T-helper 17 cell (primary cell): ENCODE measurements around the gene PCBP3. TPM values are rescaled to one million over a fixed set of nuclear protein-coding genes. Genes with fewer than 3 reads are reported as not detected.
A peak's percentile ranks its signal among the peaks of the same experiment; 100 is the strongest.
"Not testable (repeated sequence)": the region's sequence is repeated elsewhere in the genome, so short reads cannot be mapped to it uniquely, and the experiment has no call there.

ENCODE experiments used
- ATAC-seq: fragments of 150-1000 bp; cut with Tn5 transposase; 2 replicates; pipeline ENCODE4 v1.10.0; 2021; ENCODE audit warnings: mild to moderate bottlenecking, moderate library complexity
- DNase-seq, 3 donors: peaks; one replicate each; pipeline versions ENCODE4 v3.0.0 to v3.0.0-alpha.2; 2020 to 2021
- H3K9me3 ChIP-seq: one replicate; pipeline ENCODE4 v1.7.0; 2013; ENCODE audit warnings: low read length, mild to moderate bottlenecking; ENCODE audit not compliant: control insufficient read depth, poor library complexity, severe bottlenecking
- H3K27ac Mint-ChIP-seq: one replicate; pipeline ENCODE4 v1.8.0; 2022; ENCODE audit warnings: mild to moderate bottlenecking, moderate library complexity, mixed read lengths
- H3K27me3 Mint-ChIP-seq: one replicate; pipeline ENCODE4 v1.8.0; 2022; ENCODE audit warnings: mixed read lengths
- H3K36me3 Mint-ChIP-seq: one replicate; pipeline ENCODE4 v1.8.0; 2022; ENCODE audit warnings: low read depth, mixed read lengths
- H3K4me1 Mint-ChIP-seq: one replicate; pipeline ENCODE4 v1.8.0; 2022; ENCODE audit warnings: mild to moderate bottlenecking, mixed read lengths
- H3K4me3 Mint-ChIP-seq: one replicate; pipeline ENCODE4 v1.8.0; 2022; ENCODE audit warnings: mild to moderate bottlenecking, moderate library complexity, mixed read lengths
- total RNA-seq, 4 donors: library from RNA in 2 of 4; stranded (reverse) in 2 of 4; gene quantifications; one replicate each; pipeline ENCODE4 v1.2.3 and lab custom pipeline; 2022 to 2026

The PCBP3 gene
- total RNA-seq, 2 donors from 2014 or later, result 0.91 to 4.2 TPM

GRCh38 chr21:45607021-45607908 is 36.3 kb upstream of the PCBP3 start:
- H3K27ac Mint-ChIP-seq, result peak overlapping the region; percentile 57
- peaks cover 4% of the 10 kb centered on the region for H3K27me3 Mint-ChIP-seq
- peaks cover 7% of the 10 kb centered on the region for H3K4me1 Mint-ChIP-seq
- H3K4me3 Mint-ChIP-seq, result peak overlapping the region; percentile 52
- no peaks in the 10 kb centered on the region for H3K9me3 ChIP-seq
- DNase-seq, result peak in 1 of 3 donors; percentile 27
- peak; percentile 88 for ATAC-seq
- H3K36me3 Mint-ChIP-seq, result peaks cover 4% of the 10 kb centered on the region

DNA sequence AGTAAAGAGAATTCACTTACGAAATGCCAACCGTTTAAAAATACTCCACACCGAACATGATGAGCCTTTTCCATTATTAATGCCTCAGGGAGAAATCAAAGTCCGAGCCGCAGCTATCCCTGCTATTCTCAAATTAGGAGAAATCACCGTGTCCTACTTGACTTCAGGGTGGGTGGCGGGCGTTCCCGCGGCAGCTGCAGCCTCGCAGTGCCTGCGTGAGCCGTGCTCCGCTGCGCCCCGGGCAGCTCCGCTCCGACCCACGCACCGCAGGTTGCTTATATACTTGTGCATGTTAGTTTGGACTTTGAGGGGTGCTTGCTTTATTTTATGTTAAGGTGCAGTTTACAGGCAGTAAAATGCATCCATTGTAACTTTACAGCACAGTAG is 35.6 kb upstream of the PCBP3 start:
- Mint-ChIP-seq H3K4me1 (peaks cover 7% of the 10 kb centered on the region), H3K27me3 (peaks cover 5% of the 10 kb centered on the region), H3K4me3 (no peak overlapping the region), H3K36me3 (peaks cover 4% of the 10 kb centered on the region), H3K27ac (peak overlapping the region; percentile 57)
- DNase-seq, result no peak
- no peaks in the 10 kb centered on the region for H3K9me3 ChIP-seq
- ATAC-seq, result no peak

DNA sequence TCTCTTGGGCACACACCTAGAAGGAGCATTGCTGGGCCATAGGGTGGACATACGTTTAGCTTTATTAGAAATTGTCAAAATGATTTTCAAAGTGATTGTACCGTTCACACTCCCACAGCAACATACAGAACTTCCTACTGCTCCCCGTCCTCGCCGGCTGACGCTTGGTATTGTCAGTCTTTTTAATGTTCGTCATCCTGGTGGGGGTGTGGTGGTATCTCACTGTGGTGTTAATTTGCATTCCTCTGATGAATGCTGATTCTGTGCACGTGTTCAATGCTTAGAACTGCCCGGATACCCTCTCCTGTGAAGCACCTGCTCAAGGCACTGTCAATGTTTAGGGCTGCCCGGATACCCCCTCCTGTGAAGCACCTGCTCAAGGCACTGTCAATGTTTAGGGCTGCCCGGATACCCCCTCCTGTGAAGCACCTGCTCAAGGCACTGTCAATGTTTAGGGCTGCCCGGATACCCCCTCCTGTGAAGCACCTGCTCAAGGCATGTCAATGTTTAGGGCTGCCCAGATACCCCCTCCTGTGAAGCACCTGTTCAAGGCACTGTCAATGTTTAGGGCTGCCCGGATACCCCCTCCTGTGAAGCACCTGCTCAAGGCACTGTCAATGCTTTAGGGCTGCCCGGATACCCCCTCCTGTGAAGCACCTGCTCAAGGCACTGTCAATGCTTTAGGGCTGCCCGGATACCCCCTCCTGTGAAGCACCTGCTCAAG is 34.6 kb upstream of the PCBP3 start:
- peak; percentile 73 for ATAC-seq
- DNase-seq, H3K27me3 Mint-ChIP-seq, H3K9me3 ChIP-seq, H3K36me3 Mint-ChIP-seq: not testable (repeated sequence)
- peak overlapping the region; percentile 50 for H3K4me3 Mint-ChIP-seq
- peak overlapping the region; percentile 57 for H3K27ac Mint-ChIP-seq
- peaks cover 11% of the 10 kb centered on the region for H3K4me1 Mint-ChIP-seq

GRCh38 chr21:45609616-45610015 is 33.9 kb upstream of the PCBP3 start:
- H3K4me3 Mint-ChIP-seq, H3K36me3 Mint-ChIP-seq, H3K27me3 Mint-ChIP-seq, H3K9me3 ChIP-seq, ATAC-seq, H3K27ac Mint-ChIP-seq, DNase-seq: not testable (repeated sequence)
- H3K4me1 Mint-ChIP-seq, result peaks cover 11% of the 10 kb centered on the region

DNA sequence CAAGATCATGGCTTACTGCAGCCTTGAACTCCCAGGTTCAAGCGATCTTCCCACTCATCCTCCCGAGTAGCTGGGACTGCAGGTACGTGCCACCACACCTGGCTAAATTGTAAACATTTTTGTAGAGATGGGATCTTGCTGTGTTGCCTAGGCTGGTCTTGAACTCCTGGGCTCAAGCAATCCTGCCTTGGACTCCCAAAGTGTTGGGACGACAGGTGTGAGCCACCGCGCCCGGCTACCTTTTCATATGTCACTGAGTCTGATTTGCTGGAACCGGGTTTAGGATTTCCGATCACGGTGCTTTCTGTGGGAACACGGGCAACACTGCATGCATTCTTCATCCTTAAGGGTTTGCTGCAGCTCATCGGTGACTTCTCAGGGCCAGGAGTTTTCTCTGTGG is 32.2 kb upstream of the PCBP3 start:
- H3K9me3 ChIP-seq, result no peaks in the 10 kb centered on the region
- H3K27me3 Mint-ChIP-seq, result peaks cover 5% of the 10 kb centered on the region
- no peak overlapping the region for H3K4me3 Mint-ChIP-seq
- ATAC-seq, result no peak
- no peak for DNase-seq
- peaks cover 2% of the 10 kb centered on the region for H3K36me3 Mint-ChIP-seq
- H3K4me1 Mint-ChIP-seq, result peaks cover 24% of the 10 kb centered on the region
- H3K27ac Mint-ChIP-seq, result no peak overlapping the region

- peaks cover 2% of the 10 kb centered on the region for H3K36me3 Mint-ChIP-seq
- peaks cover 5% of the 10 kb centered on the region for H3K27me3 Mint-ChIP-seq
- peak overlapping the region; percentile 68 for H3K27ac Mint-ChIP-seq
- DNase-seq (no peak), ATAC-seq (no peak)
- H3K9me3 ChIP-seq, result no peaks in the 10 kb centered on the region
- H3K4me1 Mint-ChIP-seq, result peaks cover 27% of the 10 kb centered on the region
- H3K4me3 Mint-ChIP-seq, result no peak overlapping the region
Observed at GRCh38 chr21:45611939-45612664, 31.4 kb upstream of the PCBP3 start.

GRCh38 chr21:45612665-45613019 is 30.9 kb upstream of the PCBP3 start:
- H3K27ac Mint-ChIP-seq, result peak overlapping the region; percentile 68

GRCh38 chr21:45613396-45613795 is 30.1 kb upstream of the PCBP3 start:
- Mint-ChIP-seq H3K36me3 (peaks cover 2% of the 10 kb centered on the region), H3K27ac (peak overlapping the region; percentile 99), H3K4me1 (peaks cover 24% of the 10 kb centered on the region), H3K27me3 (peaks cover 5% of the 10 kb centered on the region), H3K4me3 (peak overlapping the region; percentile 63)
- H3K9me3 ChIP-seq, result no peaks in the 10 kb centered on the region
- no peak for ATAC-seq
- DNase-seq, result no peak

More at GRCh38 chr21:45612665-45613019, 30.9 kb upstream of the PCBP3 start:
- not testable (repeated sequence) for DNase-seq, ATAC-seq, H3K36me3 Mint-ChIP-seq, H3K9me3 ChIP-seq, H3K4me3 Mint-ChIP-seq, H3K27me3 Mint-ChIP-seq
- peaks cover 25% of the 10 kb centered on the region for H3K4me1 Mint-ChIP-seq

GRCh38 chr21:45613881-45614280 is 29.6 kb upstream of the PCBP3 start:
- no peak for ATAC-seq

DNA sequence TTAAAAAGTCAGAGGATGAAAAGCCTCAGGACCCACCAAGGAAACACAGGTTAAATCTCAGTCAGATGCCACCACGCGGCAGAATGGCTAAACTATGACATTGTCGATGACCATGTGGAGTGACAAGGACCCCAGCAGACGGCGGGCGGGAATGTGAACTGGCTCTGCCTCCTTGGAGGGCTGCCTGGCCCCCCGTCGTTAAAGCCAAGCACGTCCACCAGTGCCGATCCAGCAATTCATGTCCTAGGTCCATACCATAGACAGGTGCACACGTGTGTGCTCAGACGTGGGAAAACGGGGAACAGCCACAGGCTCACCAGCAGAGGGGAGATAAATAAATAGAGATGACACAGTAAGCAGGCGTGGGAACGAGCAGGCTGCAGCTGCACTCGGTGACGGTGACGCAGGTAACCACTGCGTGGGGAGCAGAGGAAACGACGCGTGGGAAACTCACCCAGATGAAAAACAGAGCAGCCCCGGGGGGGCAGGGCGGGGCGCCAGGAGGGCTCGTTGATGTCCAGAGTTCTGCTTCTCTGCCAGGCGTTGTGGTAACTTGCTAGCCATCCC is 28.3 kb upstream of the PCBP3 start:
- Mint-ChIP-seq H3K27me3 (peaks cover 5% of the 10 kb centered on the region), H3K36me3 (peaks cover 2% of the 10 kb centered on the region), H3K27ac (peak overlapping the region; percentile 99), H3K4me1 (peaks cover 20% of the 10 kb centered on the region), H3K4me3 (peak overlapping the region; percentile 90)
- ATAC-seq (peak; percentile 92), DNase-seq (peak; percentile 72 to 86 (median 85))
- H3K9me3 ChIP-seq, result no peaks in the 10 kb centered on the region

More at GRCh38 chr21:45613881-45614280, 29.6 kb upstream of the PCBP3 start:
- H3K4me1 Mint-ChIP-seq, result peaks cover 20% of the 10 kb centered on the region
- peaks cover 5% of the 10 kb centered on the region for H3K27me3 Mint-ChIP-seq
- H3K4me3 Mint-ChIP-seq, result peak overlapping the region; percentile 63
- DNase-seq, result no peak
- no peaks in the 10 kb centered on the region for H3K9me3 ChIP-seq
- peak overlapping the region; percentile 99 for H3K27ac Mint-ChIP-seq
- peaks cover 2% of the 10 kb centered on the region for H3K36me3 Mint-ChIP-seq

- peaks cover 20% of the 10 kb centered on the region for H3K4me1 Mint-ChIP-seq
- no peaks in the 10 kb centered on the region for H3K9me3 ChIP-seq
- peak overlapping the region; percentile 99 for H3K27ac Mint-ChIP-seq
- H3K4me3 Mint-ChIP-seq, result peak overlapping the region; percentile 15
- peaks cover 1% of the 10 kb centered on the region for H3K27me3 Mint-ChIP-seq
- ATAC-seq (no peak), DNase-seq (no peak)
- no peaks in the 10 kb centered on the region for H3K36me3 Mint-ChIP-seq
Observed at GRCh38 chr21:45617021-45617921, 26.3 kb upstream of the PCBP3 start.

DNA sequence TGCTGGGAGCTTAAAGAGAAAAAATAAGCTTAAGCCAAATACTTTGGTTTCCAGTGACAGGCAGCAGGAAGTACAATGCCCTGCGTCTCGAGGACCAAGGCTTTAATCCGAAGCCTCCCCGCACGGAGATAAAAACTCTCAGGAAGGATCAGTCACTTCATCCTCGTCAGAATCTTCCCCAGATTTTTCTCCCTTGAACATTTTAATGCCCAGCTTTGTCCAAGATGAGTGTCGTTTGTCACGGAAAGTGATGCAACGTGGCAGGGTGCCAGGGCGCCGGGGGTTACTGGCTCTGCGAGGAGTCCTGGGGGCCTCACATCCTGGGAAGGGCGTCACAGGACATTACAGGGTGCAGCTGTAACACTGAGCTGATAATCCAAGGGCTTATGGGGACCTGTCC is 25.2 kb upstream of the PCBP3 start:
- Mint-ChIP-seq H3K36me3 (no peaks in the 10 kb centered on the region), H3K27ac (peak overlapping the region; percentile 99), H3K27me3 (no peaks in the 10 kb centered on the region), H3K4me1 (peaks cover 23% of the 10 kb centered on the region), H3K4me3 (no peak overlapping the region)
- DNase-seq, result no peak
- ATAC-seq, result no peak
- H3K9me3 ChIP-seq, result no peaks in the 10 kb centered on the region
